GM19025 (cell line): ENCODE measurements around the gene NEK3.
"Not testable (repeated sequence)": the region's sequence is repeated elsewhere in the genome, so short reads cannot be mapped to it uniquely, and the experiment has no call there.

Experiments used
- ATAC-seq: cut with Tn5 transposase; IDR thresholded peaks from one replicate; pipeline ENCODE4 v1.9.1; 2021; ENCODE audit warnings: mild to moderate bottlenecking, low read depth, moderate library complexity; ENCODE audit not compliant: unreplicated experiment

The NEK3 gene

DNA sequence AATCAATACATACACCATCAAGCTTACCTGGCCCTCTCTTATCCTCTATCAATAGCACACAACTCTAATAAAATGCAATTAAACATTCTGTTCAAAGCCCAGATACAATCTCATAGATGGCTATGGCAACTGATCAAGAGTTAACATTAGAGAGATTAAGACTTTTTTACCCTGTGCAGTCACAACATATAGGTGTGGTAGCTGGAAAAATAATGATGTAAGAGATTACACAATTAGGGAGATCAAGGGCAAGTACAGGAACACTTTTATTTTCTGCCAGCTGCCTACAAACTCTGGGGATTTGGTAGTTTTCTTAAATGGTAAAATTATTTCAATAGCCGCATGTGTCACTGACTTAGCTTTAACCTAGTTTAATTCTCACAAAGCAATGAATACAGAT lies 12.3 kb upstream of the NEK3 start:
- not testable (repeated sequence) for ATAC-seq

DNA sequence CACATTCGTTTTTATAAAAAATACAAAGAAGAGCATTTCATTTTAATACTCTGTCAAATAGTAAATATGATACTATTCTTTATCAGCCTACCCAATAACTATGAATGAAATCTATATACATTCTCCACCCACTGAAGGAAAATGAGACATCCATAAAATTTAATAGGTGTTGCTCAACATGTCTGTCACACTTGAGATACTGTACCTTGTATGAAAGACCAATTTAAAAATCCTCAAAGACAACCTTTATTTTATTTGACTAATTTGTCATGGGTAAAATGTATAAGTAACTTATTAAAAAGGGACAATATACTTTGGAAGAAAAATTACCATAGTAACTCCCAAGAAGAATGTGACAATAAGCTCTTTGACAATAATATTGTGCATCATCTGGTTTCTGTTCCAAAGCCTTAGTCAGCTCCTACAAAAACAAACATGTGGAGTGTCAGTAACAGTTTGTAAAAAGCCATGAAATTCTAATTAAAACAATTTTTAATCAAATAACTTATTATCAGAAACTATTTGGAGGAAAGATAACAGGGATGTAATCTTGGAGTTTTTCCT lies 11.5 kb upstream of the NEK3 start:
- ATAC-seq = not testable (repeated sequence)

GRCh38 chr13:52169839-52170238 lies 10.4 kb upstream of the NEK3 start:
- ATAC-seq = no peak

- ATAC-seq = no peak
Measured at GRCh38 chr13:52165411-52165810, 6.0 kb upstream of the NEK3 start.

GRCh38 chr13:52164989-52165388 lies 5.6 kb upstream of the NEK3 start:
- ATAC-seq = no peak

GRCh38 chr13:52163878-52164277 lies 4.5 kb upstream of the NEK3 start:
- ATAC-seq = not testable (repeated sequence)

- ATAC-seq = no peak
Measured at GRCh38 chr13:52162279-52163101, 3.1 kb upstream of the NEK3 start.

- ATAC-seq = no peak
Measured at GRCh38 chr13:52161181-52161646, 1.8 kb upstream of the NEK3 start.

GRCh38 chr13:52160506-52160905 lies 1.1 kb upstream of the NEK3 start:
- ATAC-seq = no peak

DNA sequence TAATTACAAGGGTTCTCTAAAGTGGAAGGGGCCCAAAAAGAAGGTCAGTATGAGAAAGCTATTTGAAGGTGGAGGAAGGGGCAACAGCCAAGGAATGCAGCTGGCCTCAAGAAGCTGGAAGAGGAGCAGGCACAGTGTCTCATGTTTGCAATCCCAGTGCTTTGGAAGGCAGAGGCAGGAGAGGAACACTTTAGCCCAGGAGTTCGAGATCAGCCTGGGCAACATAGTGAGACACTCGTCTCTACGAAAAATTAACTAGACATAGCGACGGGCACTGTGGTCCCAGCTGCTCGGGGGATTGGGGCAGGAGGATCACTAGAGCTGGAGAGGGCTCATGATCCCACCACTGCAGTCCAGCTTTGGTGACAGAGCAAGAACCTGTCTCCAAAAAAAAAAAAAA lies 656 bp upstream of the NEK3 start:
- no peak for ATAC-seq

DNA sequence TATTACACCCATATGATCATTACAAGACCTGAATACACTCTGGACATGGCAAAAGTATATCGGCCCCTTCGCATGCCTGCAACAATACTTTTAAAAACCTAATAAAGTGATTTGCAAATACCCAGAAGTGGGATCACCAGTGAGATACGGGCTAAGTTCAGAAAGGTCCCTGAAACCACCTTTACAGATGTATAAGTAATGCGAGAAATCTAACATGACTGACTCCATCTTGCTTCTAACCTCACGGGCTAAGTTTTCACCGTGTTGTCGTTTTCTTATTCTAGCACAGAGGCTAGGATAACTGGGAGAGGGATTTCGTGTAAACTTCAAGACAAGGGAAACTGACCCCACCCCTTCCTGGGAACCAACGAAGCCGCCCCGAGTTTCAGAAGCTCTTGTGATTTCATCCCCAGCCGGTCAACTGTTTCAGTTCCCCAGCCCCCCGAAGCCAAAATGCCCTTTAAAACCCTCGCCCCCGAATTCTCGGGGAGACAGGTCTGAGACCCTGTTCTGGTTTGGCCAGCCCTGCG lies 703 bp downstream of the NEK3 start:
- ATAC-seq = peak; percentile 23

- no peak for ATAC-seq
Measured at GRCh38 chr13:52156724-52157261, 2.6 kb downstream of the NEK3 start.

DNA sequence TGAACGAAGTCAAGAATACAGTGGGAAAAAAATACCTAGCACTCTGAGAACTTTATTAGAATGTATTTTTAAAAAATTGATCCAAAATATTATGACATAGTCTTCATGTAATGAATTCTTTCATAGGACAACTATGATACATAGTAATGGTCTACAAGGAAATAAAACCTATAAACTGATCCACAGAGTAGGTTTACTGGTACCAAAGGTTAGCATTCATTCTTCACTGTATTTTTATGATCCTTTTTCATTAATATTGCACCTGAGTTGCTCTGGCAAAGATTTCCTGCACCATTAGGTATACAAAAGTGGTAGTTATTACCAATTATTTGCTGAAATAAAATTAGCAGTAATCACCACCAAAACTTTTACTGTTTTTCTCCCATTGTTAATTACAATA lies 4.2 kb downstream of the NEK3 start:
- ATAC-seq = no peak

GRCh38 chr13:52147225-52147624 lies 12.2 kb downstream of the NEK3 start:
- ATAC-seq = no peak

DNA sequence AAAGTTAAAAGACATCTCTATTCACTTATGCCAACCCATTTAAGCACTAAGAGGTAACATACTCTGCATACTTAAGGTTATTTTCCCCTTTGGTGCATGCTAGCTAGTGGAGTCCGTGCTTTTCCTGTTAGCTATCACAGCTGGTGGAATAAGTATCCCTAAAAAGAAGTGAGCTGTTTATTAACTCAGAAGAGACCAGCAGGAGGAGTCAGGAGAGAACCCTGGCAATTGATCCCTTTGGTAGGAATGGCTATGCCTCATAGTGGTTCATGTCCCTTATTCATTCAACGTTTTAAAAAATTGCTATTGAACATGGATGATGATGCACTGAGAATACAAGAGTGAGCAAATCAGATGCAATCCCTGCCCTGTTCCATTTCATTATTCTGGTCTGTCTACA lies 18.1 kb downstream of the NEK3 start:
- no peak for ATAC-seq

GRCh38 chr13:52137489-52137888 lies 21.9 kb downstream of the NEK3 start:
- ATAC-seq = no peak

- no peak for ATAC-seq
Measured at GRCh38 chr13:52136763-52137162, 22.6 kb downstream of the NEK3 start.

- ATAC-seq = no peak
Measured at GRCh38 chr13:52130641-52131040, 28.8 kb downstream of the NEK3 start.

DNA sequence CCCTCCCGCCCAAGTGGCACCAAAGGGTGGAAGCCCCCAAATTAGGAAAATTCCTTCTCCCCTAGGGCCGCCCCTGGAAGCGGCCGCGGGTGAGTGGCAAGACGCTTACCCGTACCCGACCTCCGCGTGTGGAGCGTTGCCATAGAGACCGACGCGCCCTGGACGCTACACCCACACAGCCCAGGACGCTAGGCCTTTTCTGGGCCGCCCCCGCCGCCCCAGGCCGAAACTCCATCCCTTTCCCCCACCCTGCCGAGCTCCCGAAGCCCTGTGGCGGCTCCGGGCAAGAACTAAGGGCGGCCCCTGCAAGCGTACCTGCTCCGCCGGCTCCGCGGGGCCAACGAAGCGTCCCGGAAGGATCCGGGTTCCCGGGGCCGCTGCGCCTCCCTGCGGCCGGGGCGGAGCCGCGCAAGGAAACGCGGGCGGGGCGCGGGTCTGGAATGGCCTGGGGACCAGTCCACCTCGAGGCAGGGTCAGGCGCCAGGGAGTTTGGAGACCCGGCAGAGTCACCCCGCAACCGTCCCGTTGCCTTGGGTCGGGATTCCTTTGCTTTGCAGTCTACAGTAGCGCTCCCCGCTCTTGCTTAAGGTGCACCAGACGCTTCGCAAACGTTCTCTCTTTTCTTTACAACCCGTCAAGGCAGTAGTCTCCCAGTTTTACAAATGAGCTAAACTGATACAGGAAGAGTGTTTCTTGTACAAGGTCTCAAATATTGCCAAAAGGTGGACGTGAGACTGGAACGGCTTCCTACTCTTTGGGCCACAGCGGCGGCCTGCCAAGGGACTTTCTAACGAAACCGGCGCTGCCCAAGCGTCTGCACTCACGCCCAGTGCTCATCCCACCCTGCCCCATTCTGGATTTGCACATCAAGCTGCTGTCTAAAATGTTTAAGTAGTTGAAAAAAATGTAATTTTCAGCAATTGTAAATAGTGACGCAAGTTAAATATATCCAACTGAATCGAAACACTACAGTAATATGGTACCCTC lies 30.4 kb downstream of the NEK3 start, which contains the start of gene NEK5:
Gene NEK5 (minus strand): TSS at position 360 of the 987 bp plus-strand sequence. CDS start 1,591 bp downstream, outside the sequence.
- ATAC-seq = peak; percentile 65
